Naive B cell (primary cell): ENCODE data around the gene ESRP2. TPM values are rescaled to one million over a fixed set of nuclear protein-coding genes. Genes with fewer than 3 reads are reported as not detected.

Experiments used
- ATAC-seq, 2 donors: fragments of 150-1000 bp; cut with Tn5 transposase; 2 replicates each; pipeline ENCODE4 v1.10.0; 2021; ENCODE audit warnings: low read depth in 2 of 2, mild to moderate bottlenecking in 2 of 2, moderate library complexity in 2 of 2
- DNase-seq: peaks from one replicate; pipeline ENCODE4 v3.0.0; 2022
- H3K27ac Mint-ChIP-seq, 6 donors: one replicate each; pipeline ENCODE4 v1.8.0; 2020 to 2022; ENCODE audit warnings: mild to moderate bottlenecking in 6 of 6, mixed read lengths in 6 of 6, moderate library complexity in 5 of 6, inconsistent platforms in 2 of 6
- H3K27me3 Mint-ChIP-seq, 3 donors: one replicate each; pipeline ENCODE4 v1.8.0; 2021 to 2022; ENCODE audit warnings: mixed read lengths in 3 of 3, mild to moderate bottlenecking in 1 of 3
- H3K36me3 Mint-ChIP-seq, 2 donors: one replicate each; pipeline ENCODE4 v1.8.0; 2020 to 2022; ENCODE audit warnings: mixed read lengths in 2 of 2, inconsistent platforms in 1 of 2, mild to moderate bottlenecking in 1 of 2
- H3K4me1 Mint-ChIP-seq, 3 donors: one replicate each; pipeline ENCODE4 v1.8.0; 2020 to 2022; ENCODE audit warnings: mixed read lengths in 3 of 3, inconsistent platforms in 1 of 3, mild to moderate bottlenecking in 1 of 3, moderate library complexity in 1 of 3
- H3K4me3 Mint-ChIP-seq, 8 donors: one replicate each; pipeline ENCODE4 v1.8.0; 2020 to 2022; ENCODE audit warnings: mild to moderate bottlenecking in 8 of 8, mixed read lengths in 8 of 8, moderate library complexity in 8 of 8, inconsistent platforms in 2 of 8
- H3K9me3 Mint-ChIP-seq, 7 donors: one replicate each; pipeline ENCODE4 v1.8.0; 2020 to 2022; ENCODE audit warnings: mixed read lengths in 7 of 7, mild to moderate bottlenecking in 5 of 7, inconsistent platforms in 2 of 7, moderate library complexity in 1 of 7
- polyA plus RNA-seq, 6 donors: library from polyadenylated mRNA; unstranded; fragments of 300-500 nt; fragmentation: Illumina TruSeq; gene quantifications; one replicate each; pipeline ENCODE4 v1.2.3, GENCODE V29; 2021; ENCODE audit warnings: low read depth in 6 of 6

Gene ESRP2
- polyA plus RNA-seq, 6 donors from 2014 or later, result 0.32 to 2.8 (median 0.87) TPM; not detected in 1

DNA sequence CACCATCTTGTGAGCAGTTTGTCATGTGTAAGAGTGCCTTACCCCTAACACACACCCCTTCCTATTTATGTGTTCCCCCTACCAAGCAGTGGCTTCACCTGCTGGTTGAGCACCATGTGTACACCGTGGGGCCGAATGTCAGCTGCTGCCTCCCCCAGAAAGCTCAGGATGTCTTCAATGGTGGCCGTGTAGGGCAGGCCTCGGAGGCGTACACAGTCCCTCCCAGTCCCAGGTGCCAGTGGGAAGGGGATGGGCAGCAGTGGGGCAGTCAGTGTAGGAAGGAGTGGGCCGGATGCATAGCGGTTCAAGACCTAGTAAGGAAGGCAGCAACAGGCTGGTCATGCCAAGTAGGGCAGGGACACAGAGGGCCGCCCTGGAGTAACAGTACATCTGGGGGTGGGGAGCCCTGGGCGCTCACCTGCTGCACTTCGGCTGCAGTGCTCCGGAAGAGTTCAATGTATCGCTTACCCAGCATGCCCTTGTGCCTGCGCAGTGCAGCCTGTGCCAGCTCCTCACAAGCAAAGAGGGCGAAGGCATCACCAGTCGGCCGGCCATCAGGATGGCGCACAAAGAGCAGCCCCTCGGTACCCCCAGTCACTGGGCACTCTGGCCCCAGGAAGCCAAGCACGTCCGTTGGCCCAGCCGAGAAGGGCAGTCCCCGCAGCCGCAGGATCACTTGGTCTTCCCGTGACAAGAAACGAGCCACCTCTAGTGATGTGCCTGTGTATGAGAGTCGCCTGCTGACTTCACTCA is 4.4 kb downstream of the ESRP2 start:
- ATAC-seq, result no peak
- Mint-ChIP-seq H3K36me3 (no peaks in the 10 kb centered on the region), H3K4me1 (peaks cover 28 to 46% (median 43%) of the 10 kb centered on the region in 3 donors), H3K4me3 (peak overlapping the region in 3 of 8 donors; percentile 7 to 57 (median 47)), H3K27me3 (no peaks in the 10 kb centered on the region), H3K9me3 (no peaks in the 10 kb centered on the region), H3K27ac (peak overlapping the region in 3 of 6 donors; percentile 53 to 87 (median 73))
- no peak for DNase-seq

DNA sequence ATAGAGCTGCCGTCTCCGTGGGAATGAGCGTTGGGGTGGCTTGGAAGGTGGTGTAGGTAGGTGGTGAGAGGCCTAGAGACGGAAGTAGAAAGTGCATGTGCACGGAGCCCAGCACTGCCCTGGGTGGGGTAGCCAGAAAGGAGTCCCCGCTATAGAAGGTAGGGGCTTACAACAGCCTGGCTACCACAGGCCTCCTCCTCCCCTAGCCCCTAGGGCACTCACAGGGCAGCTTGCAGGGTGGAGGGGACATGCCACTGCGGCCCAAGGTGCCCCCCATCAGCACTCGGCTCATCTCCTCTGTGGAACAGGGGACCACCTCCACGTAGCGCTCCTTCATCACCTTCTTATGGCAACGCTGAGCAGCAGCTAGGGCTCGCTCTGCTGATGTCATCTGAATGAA is 5.0 kb downstream of the ESRP2 start:
- Mint-ChIP-seq H3K4me1 (peaks cover 23 to 48% (median 39%) of the 10 kb centered on the region in 3 donors), H3K27me3 (no peaks in the 10 kb centered on the region), H3K27ac (peak overlapping the region in 2 of 6 donors; percentile 53 to 73), H3K9me3 (no peaks in the 10 kb centered on the region), H3K36me3 (no peaks in the 10 kb centered on the region), H3K4me3 (no peak overlapping the region)
- DNase-seq, result no peak
- ATAC-seq, result no peak

DNA sequence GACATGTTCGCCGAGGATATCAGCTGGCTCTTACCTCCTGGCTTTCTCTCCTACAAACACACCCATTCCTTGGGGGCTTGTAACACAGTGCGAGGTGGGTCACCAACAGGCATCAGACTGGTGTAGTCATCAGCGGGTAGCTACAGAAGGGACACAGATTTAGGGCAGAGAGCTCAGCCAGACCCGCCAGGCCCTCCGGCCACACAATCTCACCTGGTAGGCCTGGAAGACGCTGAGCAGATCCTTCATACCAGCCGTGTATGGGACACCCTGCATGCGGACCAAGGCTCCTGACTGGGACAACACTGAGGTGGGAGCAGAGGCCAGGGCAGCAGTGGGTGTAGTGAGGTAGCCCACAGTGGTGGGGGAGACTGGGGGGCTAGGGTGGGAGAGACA is 5.8 kb downstream of the ESRP2 start:
- Mint-ChIP-seq H3K27me3 (no peaks in the 10 kb centered on the region), H3K36me3 (no peaks in the 10 kb centered on the region), H3K4me3 (no peak overlapping the region), H3K27ac (peak overlapping the region in 1 of 6 donors; percentile 73), H3K9me3 (no peaks in the 10 kb centered on the region), H3K4me1 (peaks cover 25 to 54% (median 46%) of the 10 kb centered on the region in 3 donors)
- ATAC-seq, result no peak
- DNase-seq, result no peak

DNA sequence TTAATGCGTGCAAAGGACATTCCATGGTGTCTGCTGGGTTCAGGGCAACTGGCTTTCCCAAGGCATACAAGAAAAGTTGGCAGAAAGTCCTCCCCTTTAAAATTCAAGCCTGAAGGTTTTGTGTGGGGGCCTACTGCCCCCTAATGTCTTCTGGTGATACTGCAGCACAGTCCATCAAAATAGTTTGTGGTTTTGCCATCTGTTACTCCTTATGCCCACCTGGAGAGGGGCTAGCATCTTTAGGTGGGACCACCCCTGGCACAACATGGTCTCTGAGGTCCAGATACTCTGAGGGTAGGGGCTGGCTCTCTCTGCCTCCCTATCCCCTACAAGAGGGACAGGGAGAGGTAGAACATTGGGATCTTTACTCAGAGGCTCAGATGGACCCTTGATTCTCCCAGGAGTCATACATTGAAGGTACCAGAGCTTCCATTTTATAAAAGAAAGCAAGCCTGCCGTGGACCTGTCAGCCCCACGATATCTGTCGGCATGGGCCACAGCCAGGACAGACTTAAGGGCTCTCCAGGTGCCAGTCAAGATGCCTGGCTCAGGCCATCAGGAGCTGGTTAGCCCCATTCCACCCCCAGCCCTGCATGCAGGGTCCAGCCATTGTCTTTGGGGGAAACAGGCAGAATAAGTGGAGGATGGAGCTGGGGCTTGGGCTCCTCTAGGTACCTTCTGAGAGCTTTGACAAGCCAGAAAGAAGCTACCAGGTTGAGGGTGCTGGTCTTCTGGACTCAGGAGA is 6.3 kb downstream of the ESRP2 start:
- H3K27me3 Mint-ChIP-seq, result no peaks in the 10 kb centered on the region
- H3K4me1 Mint-ChIP-seq, result peaks cover 25 to 51% (median 44%) of the 10 kb centered on the region in 3 donors
- H3K36me3 Mint-ChIP-seq, result no peaks in the 10 kb centered on the region
- peak overlapping the region in 2 of 6 donors; percentile 28 to 34 for H3K27ac Mint-ChIP-seq
- peak; percentile 24 to 32 for ATAC-seq
- no peaks in the 10 kb centered on the region for H3K9me3 Mint-ChIP-seq
- H3K4me3 Mint-ChIP-seq, result peak overlapping the region in 2 of 8 donors; percentile 5 to 10
- DNase-seq, result peak; percentile 35

DNA sequence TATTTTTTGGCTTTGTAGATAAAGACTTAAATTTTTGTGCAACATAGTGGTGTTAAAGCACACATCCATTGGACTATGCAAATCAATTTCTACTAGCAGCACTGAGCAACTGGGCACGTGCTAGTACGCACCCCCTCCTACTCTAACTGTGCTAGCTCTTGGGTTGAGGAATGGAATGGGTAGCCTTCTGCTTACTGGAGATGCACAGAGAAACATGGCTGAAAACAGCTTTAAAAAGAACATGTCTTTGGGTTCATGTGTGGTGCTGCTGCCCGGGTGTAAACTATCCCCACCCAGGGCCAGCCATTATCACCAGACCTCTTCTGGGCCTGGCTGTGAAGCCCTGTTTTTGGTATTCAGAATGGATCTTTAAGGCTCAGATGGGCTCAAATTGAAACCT is 7.3 kb downstream of the ESRP2 start:
- ATAC-seq (no peak), DNase-seq (no peak)
- H3K9me3 Mint-ChIP-seq, result no peaks in the 10 kb centered on the region
- no peak overlapping the region for H3K4me3 Mint-ChIP-seq
- no peaks in the 10 kb centered on the region for H3K27me3 Mint-ChIP-seq
- H3K4me1 Mint-ChIP-seq, result peaks cover 24 to 43% (median 40%) of the 10 kb centered on the region in 3 donors
- H3K36me3 Mint-ChIP-seq, result no peaks in the 10 kb centered on the region
- peak overlapping the region in 1 of 6 donors; percentile 87 for H3K27ac Mint-ChIP-seq

DNA sequence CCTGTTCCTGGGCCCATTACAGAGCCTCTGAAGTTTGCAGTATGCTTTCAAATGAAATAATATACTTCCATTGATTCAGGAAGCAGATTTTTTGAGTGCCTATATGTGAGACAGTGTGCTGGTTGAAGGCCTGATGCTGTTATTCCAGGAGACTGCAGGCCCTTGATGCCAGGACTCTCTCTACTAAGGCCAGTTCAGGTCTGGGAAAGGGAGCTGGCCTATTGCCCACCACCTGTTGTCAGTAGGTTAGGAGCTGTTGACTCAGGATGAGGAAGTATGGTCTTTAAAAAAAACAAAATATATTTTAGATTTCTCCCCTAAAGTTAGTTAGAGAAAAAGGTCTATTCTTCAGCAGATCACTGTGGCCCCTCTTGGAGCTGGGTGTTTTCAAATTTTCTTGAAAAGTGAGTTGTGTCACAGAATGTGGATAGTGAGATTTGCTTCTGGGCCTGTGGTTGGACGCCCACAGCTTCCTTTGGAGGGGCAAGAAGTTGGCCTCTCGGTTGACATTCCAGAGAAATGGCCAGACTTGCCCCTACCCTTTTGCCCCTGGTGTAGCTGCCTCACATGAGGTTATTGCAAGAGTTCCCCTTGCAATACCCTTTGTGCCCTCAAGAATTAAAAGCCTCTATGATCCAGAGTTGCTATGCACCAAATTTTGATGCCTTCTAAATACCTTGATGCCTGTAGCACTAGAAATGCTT is 7.9 kb downstream of the ESRP2 start:
- peaks cover 19 to 38% (median 34%) of the 10 kb centered on the region in 3 donors for H3K4me1 Mint-ChIP-seq

DNA sequence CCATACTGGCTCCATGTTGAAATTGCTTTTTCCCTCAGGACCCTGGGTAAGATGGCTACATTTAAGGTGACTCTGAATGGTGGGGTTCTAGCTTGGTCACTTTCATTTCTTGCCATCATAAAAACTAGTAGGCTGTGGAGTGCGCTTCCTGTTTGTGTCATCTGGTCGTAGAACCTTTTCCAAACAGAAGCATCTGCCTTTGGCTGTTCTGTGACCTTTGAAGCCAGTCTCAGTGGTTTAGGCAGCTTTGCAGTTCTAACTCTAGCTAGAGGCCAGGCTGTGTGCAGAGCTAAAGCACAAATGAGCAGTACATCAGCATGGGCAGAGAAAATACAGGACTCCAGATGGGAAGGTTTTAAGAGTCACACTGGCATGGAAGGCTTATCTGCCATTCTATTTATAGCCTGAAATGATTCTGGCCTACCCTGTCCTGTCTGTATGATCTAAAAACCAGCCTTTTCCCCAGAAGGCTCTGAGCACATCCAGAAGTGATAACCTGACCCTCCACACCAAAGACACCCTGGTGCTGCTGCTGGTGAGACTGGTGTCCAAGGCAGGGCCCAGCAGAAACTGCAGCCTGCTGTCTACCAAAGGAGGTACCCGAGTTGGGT is 8.6 kb downstream of the ESRP2 start:
- peaks cover 0 to 6% of the 10 kb centered on the region in 2 donors for H3K36me3 Mint-ChIP-seq
- H3K9me3 Mint-ChIP-seq, result no peaks in the 10 kb centered on the region
- H3K4me1 Mint-ChIP-seq, result peaks cover 19 to 38% (median 34%) of the 10 kb centered on the region in 3 donors
- H3K4me3 Mint-ChIP-seq, result peak overlapping the region in 5 of 8 donors; percentile 22 to 79 (median 49)
- ATAC-seq (peak; percentile 44 to 55), DNase-seq (no peak)
- no peaks in the 10 kb centered on the region for H3K27me3 Mint-ChIP-seq
- peak overlapping the region; percentile 37 to 90 (median 84) for H3K27ac Mint-ChIP-seq

More for the DNA sequence above, 7.9 kb downstream of the ESRP2 start:
- ATAC-seq (no peak), DNase-seq (no peak)
- no peaks in the 10 kb centered on the region for H3K36me3 Mint-ChIP-seq
- peak overlapping the region in 6 of 8 donors; percentile 15 to 79 (median 41) for H3K4me3 Mint-ChIP-seq
- H3K27me3 Mint-ChIP-seq, result no peaks in the 10 kb centered on the region
- peak overlapping the region in 4 of 6 donors; percentile 42 to 90 (median 84) for H3K27ac Mint-ChIP-seq
- no peaks in the 10 kb centered on the region for H3K9me3 Mint-ChIP-seq

DNA sequence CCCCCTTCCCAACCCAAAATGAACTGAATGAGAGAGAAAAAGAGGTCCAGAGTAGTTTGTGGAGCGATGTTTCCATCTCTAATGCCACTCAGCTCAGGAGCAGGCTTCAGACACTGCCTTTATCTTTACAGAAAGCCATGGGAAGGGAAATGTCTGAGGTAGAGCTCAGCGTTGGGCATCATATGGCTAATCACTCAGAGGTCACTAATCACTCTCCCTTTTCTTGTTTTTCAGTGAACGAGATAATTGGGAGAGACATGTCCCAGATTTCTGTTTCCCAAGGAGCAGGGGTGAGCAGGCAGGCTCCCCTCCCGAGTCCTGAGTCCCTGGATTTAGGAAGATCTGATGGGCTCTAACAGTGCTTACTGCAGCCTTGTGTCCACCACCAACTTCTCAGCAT is 9.8 kb downstream of the ESRP2 start:
- Mint-ChIP-seq H3K4me3 (peak overlapping the region in 1 of 8 donors; percentile 60), H3K36me3 (peaks cover 5 to 14% of the 10 kb centered on the region in 2 donors)

DNA sequence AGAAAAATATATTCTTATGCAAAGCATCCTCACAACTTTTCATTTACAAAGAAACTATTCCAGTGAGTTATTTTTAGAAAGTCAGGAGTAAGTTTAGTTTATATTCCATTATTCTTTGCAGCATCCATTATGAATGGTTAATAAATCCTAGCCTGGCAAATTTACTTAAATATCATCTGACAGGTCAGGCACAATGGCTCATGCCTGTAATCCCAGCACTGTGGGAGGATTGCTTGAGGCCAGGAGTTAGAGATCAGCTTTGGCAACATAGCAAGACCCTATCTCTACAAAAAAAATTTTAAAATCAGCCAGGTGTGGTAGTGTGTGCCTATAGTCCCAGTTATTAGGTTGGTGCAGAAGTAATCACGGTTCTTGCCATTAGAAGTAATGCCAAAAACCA is 12.9 kb downstream of the ESRP2 start:
- H3K36me3 Mint-ChIP-seq, result peaks cover 9 to 16% of the 10 kb centered on the region in 2 donors
- peak overlapping the region in 1 of 6 donors; percentile 9 for H3K27ac Mint-ChIP-seq
- no peaks in the 10 kb centered on the region for H3K27me3 Mint-ChIP-seq
- H3K4me3 Mint-ChIP-seq, result no peak overlapping the region
- DNase-seq (no peak), ATAC-seq (no peak)
- H3K9me3 Mint-ChIP-seq, result no peaks in the 10 kb centered on the region
- H3K4me1 Mint-ChIP-seq, result peaks cover 15 to 30% (median 24%) of the 10 kb centered on the region in 3 donors

More for the DNA sequence above, 9.8 kb downstream of the ESRP2 start:
- Mint-ChIP-seq H3K27ac (peak overlapping the region in 5 of 6 donors; percentile 56 to 88 (median 68)), H3K9me3 (no peaks in the 10 kb centered on the region), H3K27me3 (no peaks in the 10 kb centered on the region), H3K4me1 (peaks cover 19 to 38% (median 34%) of the 10 kb centered on the region in 3 donors)
- no peak for ATAC-seq
- no peak for DNase-seq

DNA sequence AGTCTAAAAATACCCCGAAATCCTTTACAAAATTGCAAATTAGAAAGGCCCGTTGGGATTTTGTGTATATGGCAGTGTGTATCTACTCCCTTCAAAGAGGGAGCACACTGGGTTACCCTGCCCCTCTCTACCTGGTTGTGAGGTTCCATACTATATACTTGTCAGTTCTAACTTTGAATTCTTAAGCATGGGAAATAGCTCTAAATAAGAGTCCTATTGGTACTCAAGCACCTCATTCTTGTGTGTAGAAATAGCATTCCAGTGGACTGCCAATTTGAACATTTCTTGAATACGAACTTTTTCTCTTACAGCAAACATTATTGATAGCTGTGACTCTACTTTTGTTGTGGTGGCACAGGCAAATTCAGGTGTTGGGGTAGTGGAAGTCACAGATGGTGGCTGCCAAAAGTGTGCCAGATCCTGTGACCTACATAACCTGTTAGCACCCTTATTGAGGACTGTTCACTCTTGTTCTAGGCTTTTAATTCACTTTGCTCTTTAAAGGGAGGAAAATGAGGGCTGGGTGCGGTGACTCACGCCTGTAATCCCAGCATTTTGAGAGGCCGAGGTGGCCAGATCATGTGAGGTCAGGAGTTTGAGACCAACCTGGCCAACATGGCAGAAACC is 16.1 kb downstream of the ESRP2 start:
- H3K36me3 Mint-ChIP-seq, result peaks cover 9 to 32% of the 10 kb centered on the region in 2 donors
- peaks cover 6 to 10% (median 8%) of the 10 kb centered on the region in 3 donors for H3K4me1 Mint-ChIP-seq
- no peaks in the 10 kb centered on the region for H3K9me3 Mint-ChIP-seq
- no peak overlapping the region for H3K4me3 Mint-ChIP-seq
- H3K27me3 Mint-ChIP-seq, result no peaks in the 10 kb centered on the region
- no peak for DNase-seq
- ATAC-seq, result no peak
- peak overlapping the region in 3 of 6 donors; percentile 75 to 85 (median 76) for H3K27ac Mint-ChIP-seq

DNA sequence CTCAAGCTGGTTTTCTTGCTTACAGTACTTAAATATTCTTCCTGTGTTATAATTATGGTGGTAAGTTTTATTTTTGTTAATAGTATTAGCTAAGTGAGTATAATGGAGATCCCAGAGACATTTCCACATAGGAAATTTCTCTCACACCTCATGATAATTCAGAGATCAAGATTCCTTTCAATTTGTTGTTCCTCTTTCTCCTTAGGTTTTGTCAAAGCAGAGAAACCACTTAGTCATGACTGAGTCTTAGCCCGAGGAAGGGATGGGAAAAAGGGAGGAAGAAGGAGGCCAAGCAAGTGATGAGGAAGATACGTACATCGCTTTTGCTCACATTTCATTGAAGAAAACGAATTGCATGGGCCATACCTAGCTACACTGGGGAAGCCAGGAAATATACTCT is 18.4 kb downstream of the ESRP2 start:
- Mint-ChIP-seq H3K27ac (peak overlapping the region in 2 of 6 donors; percentile 14 to 39), H3K36me3 (peaks cover 9 to 27% of the 10 kb centered on the region in 2 donors), H3K9me3 (no peaks in the 10 kb centered on the region), H3K4me3 (no peak overlapping the region), H3K27me3 (no peaks in the 10 kb centered on the region), H3K4me1 (peaks cover 6 to 14% (median 8%) of the 10 kb centered on the region in 3 donors)
- no peak for DNase-seq
- no peak for ATAC-seq

DNA sequence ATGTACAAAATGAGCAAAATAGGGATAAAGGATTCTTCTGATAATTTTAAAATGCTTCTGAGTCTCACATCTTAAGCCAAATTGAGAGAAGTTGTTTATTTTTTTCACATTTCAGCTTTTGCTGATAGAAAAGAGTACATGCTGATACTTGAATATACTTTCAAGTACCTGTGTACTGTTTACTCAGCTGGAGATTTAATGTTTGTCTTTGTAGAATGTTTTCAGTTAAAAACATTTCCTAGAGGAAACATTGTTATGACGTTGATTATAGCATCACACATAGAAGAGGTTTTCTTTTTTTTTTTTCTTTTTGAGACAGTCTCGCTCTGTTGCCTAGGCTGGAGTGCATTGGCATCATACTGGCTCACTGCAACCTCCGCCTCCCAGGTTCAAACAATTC is 19.7 kb downstream of the ESRP2 start:
- ATAC-seq, result no peak
- Mint-ChIP-seq H3K4me1 (peaks cover 6 to 16% (median 11%) of the 10 kb centered on the region in 3 donors), H3K27ac (peak overlapping the region in 2 of 6 donors; percentile 46 to 60), H3K4me3 (no peak overlapping the region), H3K27me3 (no peaks in the 10 kb centered on the region), H3K9me3 (no peaks in the 10 kb centered on the region), H3K36me3 (peaks cover 5 to 19% of the 10 kb centered on the region in 2 donors)
- DNase-seq, result no peak
